ENCODE results near the gene RPS6KC1.
"Not testable (repeated sequence)": the region's sequence is repeated elsewhere in the genome, so short reads cannot be mapped to it uniquely, and the experiment has no call there.

Gene RPS6KC1

GRCh38 chr1:213160442-213160841 is 109.4 kb downstream of the RPS6KC1 start:
- not testable (repeated sequence) for DNase-seq (ENCODE audit: low read depth)

GRCh38 chr1:213162338-213162737 is 111.3 kb downstream of the RPS6KC1 start:
- no peak for DNase-seq (ENCODE audit: low read depth)

DNA sequence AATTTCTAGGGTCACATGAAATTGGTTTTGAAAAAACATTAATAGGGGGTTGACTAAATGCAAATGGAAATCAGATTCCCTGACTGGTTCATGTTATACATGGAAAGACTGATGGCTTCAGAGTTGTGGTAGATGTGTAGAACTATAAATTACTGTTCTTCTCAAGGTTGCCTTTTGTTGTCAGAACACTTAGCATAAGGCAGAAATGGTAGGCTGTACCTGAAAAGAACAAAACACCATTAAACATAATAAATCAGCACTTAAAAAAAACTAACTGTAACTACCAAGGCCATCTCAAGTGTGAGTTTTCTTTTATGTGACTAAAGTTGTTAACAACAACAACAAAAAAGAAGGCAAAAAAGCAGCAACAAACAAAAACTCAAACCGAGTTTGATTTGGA is 111.8 kb downstream of the RPS6KC1 start:
- DNase-seq (ENCODE audit: low read depth) = no peak

GRCh38 chr1:213163278-213163711 is 112.3 kb downstream of the RPS6KC1 start:
- no peak for DNase-seq (ENCODE audit: low read depth)

- DNase-seq (ENCODE audit: low read depth) = no peak
Measured at GRCh38 chr1:213164561-213164960, 113.5 kb downstream of the RPS6KC1 start.

- DNase-seq (ENCODE audit: low read depth) = no peak
Measured at GRCh38 chr1:213166852-213167251, 115.8 kb downstream of the RPS6KC1 start.

GRCh38 chr1:213171711-213172110 is 120.7 kb downstream of the RPS6KC1 start:
- DNase-seq (ENCODE audit: low read depth) = no peak

DNA sequence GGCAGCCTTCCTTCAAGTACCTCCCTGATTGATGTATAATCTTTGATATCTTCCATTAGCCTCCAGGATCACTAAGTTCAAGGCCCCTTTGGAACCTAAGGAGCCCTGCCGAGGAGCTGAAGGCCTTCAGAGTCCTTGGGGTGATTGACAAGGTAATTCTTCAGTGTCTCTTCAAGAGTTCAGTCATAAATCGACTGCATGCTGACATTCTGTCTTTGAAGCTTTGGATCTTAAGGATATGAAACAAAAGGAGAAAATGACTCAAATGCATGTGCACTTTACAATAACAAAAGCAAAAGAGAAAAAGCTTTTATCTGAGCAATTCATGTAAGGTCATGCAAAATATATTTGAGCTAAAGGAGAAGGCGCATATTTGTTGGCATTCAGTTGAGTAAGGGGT is 125.3 kb downstream of the RPS6KC1 start:
- DNase-seq (ENCODE audit: low read depth) = no peak

GRCh38 chr1:213179784-213180183 is 128.7 kb downstream of the RPS6KC1 start:
- no peak for DNase-seq (ENCODE audit: low read depth)

DNA sequence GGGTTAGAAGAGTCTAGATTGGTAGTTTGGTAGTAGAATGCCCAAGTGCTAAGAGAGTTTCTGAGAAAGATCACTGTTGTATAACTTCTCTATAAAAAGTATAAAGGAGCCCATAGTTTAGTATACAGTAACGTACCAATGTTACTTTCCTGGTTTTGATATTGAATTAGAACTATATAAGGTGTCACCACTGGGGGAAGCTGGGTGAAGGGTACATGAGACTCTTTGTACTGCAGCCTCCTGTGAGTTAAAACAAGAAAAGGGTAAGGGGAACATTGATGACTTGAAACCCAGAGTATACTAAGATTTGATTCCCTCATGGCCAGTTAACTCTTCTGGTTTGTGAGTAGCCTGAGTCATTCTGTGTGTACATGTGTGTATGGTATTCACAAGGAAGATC is 129.8 kb downstream of the RPS6KC1 start:
- no peak for DNase-seq (ENCODE audit: low read depth)

- no peak for DNase-seq (ENCODE audit: low read depth)
Measured at GRCh38 chr1:213183036-213183672, 132.1 kb downstream of the RPS6KC1 start.

GRCh38 chr1:213186168-213186567 is 135.1 kb downstream of the RPS6KC1 start:
- no peak for DNase-seq (ENCODE audit: low read depth)

DNA sequence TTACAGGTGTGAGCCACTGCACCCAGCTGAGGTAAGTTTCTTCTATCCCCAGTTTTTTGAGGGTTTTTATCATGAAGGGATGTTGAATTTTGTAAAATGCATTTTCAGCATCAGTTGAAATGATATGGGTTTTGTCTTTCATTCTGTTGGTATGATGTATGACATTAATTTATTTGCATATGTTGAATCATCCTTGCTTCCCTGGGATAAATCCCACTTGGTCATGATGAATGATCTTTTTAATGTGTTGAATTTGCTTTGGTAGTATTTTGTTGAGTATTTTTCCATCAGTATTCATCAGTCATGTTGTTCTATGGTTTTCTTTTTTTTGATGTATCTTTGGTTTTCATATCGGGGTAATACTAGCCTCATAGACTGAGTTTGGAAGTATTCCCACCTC is 141.0 kb downstream of the RPS6KC1 start:
- no peak for DNase-seq (ENCODE audit: low read depth)

- no peak for DNase-seq (ENCODE audit: low read depth)
Measured at GRCh38 chr1:213194383-213194782, 143.3 kb downstream of the RPS6KC1 start.

- no peak for DNase-seq (ENCODE audit: low read depth)
Measured at GRCh38 chr1:213194855-213195254, 143.8 kb downstream of the RPS6KC1 start.

DNA sequence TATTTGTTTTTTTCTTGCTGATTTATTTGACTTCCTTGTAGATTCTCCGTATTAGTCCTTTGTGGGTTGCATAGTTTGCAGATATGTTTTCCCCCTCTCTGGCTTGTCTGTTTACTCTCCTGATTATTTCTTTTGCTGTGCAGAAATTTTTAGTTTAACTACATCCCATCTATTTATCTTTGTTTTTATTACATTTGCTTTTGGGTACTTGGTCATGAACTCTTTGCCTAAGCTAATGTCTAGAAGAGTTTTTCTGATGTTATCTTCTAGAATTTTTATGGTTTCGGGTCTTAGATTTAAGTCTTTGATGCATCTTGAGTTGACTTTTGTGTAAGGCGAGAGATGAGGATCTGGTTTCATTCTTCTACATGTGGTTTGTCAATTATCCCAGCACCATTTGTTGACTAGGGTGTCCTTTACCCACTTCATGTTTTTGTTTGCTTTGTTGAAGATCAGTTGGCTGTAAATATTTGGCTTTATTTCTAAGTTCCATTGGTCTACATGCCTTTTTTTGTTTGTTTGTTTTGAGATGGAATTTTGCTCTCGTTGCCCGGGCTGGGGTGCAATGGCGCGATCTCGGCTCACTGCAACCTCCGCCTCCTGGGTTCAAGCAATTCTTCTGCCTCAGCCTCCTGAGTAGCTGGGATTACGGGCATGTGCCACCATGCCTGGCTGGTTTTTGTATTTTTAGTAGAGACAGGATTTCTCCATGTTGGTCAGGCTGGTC is 145.4 kb downstream of the RPS6KC1 start:
- not testable (repeated sequence) for DNase-seq (ENCODE audit: low read depth)

GRCh38 chr1:213200630-213201029 is 149.6 kb downstream of the RPS6KC1 start:
- DNase-seq (ENCODE audit: low read depth) = no peak

DNA sequence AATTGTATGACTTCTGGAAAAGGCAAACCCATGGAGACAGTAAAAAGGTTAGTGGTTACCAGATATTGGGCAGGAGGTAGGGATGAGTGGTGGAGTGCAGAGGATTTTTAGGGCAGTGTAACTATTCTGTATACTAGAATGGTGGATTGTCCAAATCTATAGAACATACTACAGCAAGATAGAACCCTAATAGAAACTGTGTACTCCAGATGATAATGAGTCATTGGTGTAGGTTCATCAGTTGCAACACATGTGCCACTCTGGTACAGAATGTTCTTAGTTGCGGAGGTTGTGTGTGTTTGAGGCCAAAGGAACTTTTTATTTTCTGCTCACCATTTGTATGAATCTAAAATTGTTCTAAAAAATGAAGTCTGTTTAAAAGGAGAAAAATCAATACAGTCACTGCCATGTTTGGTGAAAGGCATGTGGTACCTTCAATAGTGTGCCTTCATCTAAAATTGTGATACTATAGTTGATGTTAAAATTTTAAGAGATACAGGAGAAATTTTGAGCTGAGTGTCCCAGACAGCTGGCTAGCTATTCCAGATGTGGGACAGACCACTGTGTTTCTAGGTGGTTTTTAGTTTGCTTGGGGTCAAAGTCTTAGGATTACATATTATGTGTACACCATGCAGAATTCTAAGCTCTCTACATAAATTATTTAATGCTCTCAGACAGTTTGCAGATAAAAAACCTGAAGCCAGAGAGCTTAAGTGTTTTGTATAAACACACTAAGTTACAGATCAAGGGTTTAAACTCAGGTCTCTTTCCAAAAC is 150.5 kb downstream of the RPS6KC1 start:
- no peak for DNase-seq (ENCODE audit: low read depth)

DNA sequence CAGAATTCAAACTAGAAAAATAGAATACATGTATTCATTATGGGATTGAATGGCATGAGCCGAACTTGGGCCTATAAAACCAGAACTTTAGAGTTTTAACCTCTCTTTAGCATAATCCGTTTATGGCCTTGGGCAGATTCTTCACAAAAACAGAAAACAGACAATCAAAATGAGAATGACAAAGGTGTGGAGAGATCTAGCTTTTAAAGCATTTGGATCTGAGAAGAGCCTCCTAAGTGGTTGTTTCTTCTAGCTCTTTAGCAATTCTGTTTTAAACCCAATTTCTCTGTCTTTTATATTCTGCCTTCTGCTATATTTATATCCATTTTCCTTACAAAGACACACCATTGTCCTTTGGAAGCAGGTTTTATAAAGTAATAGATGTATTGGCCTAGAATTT is 160.2 kb downstream of the RPS6KC1 start:
- no peak for DNase-seq (ENCODE audit: low read depth)

- not testable (repeated sequence) for DNase-seq (ENCODE audit: low read depth)
Measured at GRCh38 chr1:213219076-213219475, 168.0 kb downstream of the RPS6KC1 start.

- no peak for DNase-seq (ENCODE audit: low read depth)
Measured at GRCh38 chr1:213221209-213221608, 170.2 kb downstream of the RPS6KC1 start.

GRCh38 chr1:213227458-213227857 is 176.4 kb downstream of the RPS6KC1 start:
- DNase-seq (ENCODE audit: low read depth) = no peak

DNA sequence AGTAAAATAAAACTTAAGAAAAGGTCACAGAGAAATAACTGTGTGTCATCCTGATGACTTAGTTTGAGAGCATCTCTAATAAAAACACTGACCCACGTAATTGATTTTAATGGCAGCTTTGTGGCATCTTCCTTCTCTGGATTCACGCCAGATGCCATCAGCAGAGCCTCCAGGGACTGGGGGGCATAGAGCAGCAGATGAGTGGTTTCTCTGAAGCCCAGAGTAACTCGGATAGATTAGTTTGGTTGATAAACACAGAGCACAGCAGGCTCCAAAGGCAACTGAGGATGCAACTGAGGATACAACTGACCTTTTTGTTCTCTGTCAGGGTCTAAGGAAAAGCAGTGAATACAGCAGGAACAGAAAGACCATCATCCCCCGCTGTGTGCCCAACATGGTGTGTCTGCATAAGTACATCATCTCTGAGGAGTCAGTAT is 180.8 kb downstream of the RPS6KC1 start:
- DNase-seq (ENCODE audit: low read depth) = no peak

Measured in activated T-cell treated with anti-CD3 and anti-CD28 coated beads for 24 hours (primary cell).